HepG2 (cell line): ENCODE measurements around the gene OR2T8. TPM values are rescaled to one million over a fixed set of nuclear protein-coding genes. Genes with fewer than 3 reads are reported as not detected.

Experiments
- ELF1 ChIP-seq: sonication (generic); formaldehyde crosslinking; IDR thresholded peaks from 2 replicates; pipeline ENCODE4 v1.4.0; 2020; ENCODE audit warnings: missing genetic modification reagents
- KLF6 ChIP-seq: IDR thresholded peaks from 2 replicates; pipeline ENCODE4 v1.8.0; 2016; ENCODE audit warnings: missing biosample characterization, missing genetic modification reagents
- MAF1 ChIP-seq: sonication (generic); formaldehyde crosslinking; IDR thresholded peaks from 2 replicates; pipeline ENCODE4 v1.5.0; 2020; ENCODE audit warnings: missing genetic modification reagents, borderline replicate concordance
- RFXANK ChIP-seq: IDR thresholded peaks from 2 replicates; pipeline ENCODE4 v1.6.1; 2016
- RXRB ChIP-seq: IDR thresholded peaks from 2 replicates; pipeline ENCODE4 v1.6.1; 2016; ENCODE audit warnings: borderline replicate concordance, missing genetic modification reagents, missing compliant biosample characterization
- ZFP82 ChIP-seq: sonication (generic); formaldehyde crosslinking; IDR thresholded peaks from 2 replicates; pipeline ENCODE4 v1.5.1; 2020; ENCODE audit warnings: mild to moderate bottlenecking, missing genetic modification reagents, borderline replicate concordance
- ZNF546 ChIP-seq: sonication (generic); formaldehyde crosslinking; conservative IDR thresholded peaks from 2 replicates; pipeline ENCODE4 v1.8.1; 2023; ENCODE audit warnings: mild to moderate bottlenecking, missing genetic modification reagents
- ZNF7 ChIP-seq: IDR thresholded peaks from 2 replicates; pipeline ENCODE4 v1.6.1; 2016; ENCODE audit warnings: missing biosample characterization, missing genetic modification reagents
- ZNF775 ChIP-seq: sonication (generic); formaldehyde crosslinking; IDR thresholded peaks from 2 replicates; pipeline ENCODE4 v1.4.0; 2020; ENCODE audit warnings: missing genetic modification reagents, mild to moderate bottlenecking, moderate library complexity, borderline replicate concordance
- polyA plus RNA-seq, 8 experiments: library from polyadenylated mRNA; depleted of rRNA in 3 of 8; stranded (reverse) in 7 of 8; unstranded in 1 of 8; fragments of >200 nt; fragmentation: Illumina TruSeq in 4 of 8; extraction: Trizol in 4 of 8; gene quantifications; 2 replicates each; pipeline versions ENCODE4 v1.2.1 to v1.2.3, GENCODE V29; 2011 to 2016; ENCODE audit warnings: low read depth in 4 of 8, missing spikeins in 1 of 8, mixed read lengths in 1 of 8; ENCODE audit not compliant: insufficient read depth in 1 of 8
- total RNA-seq, 5 experiments: library from RNA; depleted of rRNA; stranded (reverse); fragments of >200 nt; fragmentation: Illumina TruSeq; extraction: Trizol; gene quantifications; 2 replicates each; pipeline ENCODE4 v1.2.3, GENCODE V29; 2016; ENCODE audit warnings: low read depth in 1 of 5
- TF ChIP-seq, protein P1 (sequence below): sonication (generic); formaldehyde crosslinking; IDR thresholded peaks from 2 replicates; pipeline ENCODE4 v1.5.1; 2020; ENCODE audit warnings: mild to moderate bottlenecking, missing genetic modification reagents, borderline replicate concordance
- TF ChIP-seq, protein P2 (sequence below): sonication (generic); formaldehyde crosslinking; IDR thresholded peaks from 2 replicates; pipeline ENCODE4 v1.4.0; 2020; ENCODE audit warnings: mild to moderate bottlenecking, missing genetic modification reagents
- TF ChIP-seq, protein P3 (sequence below): sonication (generic); formaldehyde crosslinking; conservative IDR thresholded peaks from 2 replicates; pipeline ENCODE4 v1.5.0; 2020; ENCODE audit warnings: missing genetic modification reagents
- TF ChIP-seq, protein P4 (sequence below): sonication (generic); formaldehyde crosslinking; IDR thresholded peaks from 2 replicates; pipeline ENCODE4 v1.4.0; 2020; ENCODE audit warnings: missing genetic modification reagents

The OR2T8 gene
- total and polyA plus RNA-seq, 2 of the 13 experiments (the other 11 are each of a cell fraction or from before 2014, with no cell fraction given) = not detected

DNA sequence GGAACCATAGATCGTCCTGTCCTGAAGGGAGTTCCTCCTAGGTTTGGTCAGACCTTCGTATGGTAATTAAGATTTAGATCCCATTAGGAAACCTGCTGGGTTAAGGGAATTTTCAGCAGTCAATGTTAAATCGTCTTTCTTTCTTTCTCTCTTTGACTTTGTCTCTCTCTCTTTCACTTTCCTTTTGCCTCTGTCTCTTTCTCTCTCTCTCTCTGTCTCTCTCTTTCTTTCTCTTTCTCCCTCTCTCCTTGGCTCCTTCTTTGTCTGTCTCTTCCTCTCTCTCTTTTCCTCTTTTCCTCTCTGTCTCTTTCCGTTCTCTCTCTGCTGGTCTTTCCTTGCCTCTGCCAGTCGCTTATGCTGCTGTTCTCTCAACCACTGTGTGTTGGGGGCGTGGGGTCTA is 15.9 kb upstream of the OR2T8 start (continued):
- TF ChIP-seq, protein P1, sequence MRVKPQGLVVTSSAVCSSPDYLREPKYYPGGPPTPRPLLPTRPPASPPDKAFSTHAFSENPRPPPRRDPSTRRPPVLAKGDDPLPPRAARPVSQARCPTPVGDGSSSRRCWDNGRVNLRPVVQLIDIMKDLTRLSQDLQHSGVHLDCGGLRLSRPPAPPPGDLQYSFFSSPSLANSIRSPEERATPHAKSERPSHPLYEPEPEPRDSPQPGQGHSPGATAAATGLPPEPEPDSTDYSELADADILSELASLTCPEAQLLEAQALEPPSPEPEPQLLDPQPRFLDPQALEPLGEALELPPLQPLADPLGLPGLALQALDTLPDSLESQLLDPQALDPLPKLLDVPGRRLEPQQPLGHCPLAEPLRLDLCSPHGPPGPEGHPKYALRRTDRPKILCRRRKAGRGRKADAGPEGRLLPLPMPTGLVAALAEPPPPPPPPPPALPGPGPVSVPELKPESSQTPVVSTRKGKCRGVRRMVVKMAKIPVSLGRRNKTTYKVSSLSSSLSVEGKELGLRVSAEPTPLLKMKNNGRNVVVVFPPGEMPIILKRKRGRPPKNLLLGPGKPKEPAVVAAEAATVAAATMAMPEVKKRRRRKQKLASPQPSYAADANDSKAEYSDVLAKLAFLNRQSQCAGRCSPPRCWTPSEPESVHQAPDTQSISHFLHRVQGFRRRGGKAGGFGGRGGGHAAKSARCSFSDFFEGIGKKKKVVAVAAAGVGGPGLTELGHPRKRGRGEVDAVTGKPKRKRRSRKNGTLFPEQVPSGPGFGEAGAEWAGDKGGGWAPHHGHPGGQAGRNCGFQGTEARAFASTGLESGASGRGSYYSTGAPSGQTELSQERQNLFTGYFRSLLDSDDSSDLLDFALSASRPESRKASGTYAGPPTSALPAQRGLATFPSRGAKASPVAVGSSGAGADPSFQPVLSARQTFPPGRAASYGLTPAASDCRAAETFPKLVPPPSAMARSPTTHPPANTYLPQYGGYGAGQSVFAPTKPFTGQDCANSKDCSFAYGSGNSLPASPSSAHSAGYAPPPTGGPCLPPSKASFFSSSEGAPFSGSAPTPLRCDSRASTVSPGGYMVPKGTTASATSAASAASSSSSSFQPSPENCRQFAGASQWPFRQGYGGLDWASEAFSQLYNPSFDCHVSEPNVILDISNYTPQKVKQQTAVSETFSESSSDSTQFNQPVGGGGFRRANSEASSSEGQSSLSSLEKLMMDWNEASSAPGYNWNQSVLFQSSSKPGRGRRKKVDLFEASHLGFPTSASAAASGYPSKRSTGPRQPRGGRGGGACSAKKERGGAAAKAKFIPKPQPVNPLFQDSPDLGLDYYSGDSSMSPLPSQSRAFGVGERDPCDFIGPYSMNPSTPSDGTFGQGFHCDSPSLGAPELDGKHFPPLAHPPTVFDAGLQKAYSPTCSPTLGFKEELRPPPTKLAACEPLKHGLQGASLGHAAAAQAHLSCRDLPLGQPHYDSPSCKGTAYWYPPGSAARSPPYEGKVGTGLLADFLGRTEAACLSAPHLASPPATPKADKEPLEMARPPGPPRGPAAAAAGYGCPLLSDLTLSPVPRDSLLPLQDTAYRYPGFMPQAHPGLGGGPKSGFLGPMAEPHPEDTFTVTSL (CRISPR knock-in tag) = no peak
- TF ChIP-seq, protein P2, sequence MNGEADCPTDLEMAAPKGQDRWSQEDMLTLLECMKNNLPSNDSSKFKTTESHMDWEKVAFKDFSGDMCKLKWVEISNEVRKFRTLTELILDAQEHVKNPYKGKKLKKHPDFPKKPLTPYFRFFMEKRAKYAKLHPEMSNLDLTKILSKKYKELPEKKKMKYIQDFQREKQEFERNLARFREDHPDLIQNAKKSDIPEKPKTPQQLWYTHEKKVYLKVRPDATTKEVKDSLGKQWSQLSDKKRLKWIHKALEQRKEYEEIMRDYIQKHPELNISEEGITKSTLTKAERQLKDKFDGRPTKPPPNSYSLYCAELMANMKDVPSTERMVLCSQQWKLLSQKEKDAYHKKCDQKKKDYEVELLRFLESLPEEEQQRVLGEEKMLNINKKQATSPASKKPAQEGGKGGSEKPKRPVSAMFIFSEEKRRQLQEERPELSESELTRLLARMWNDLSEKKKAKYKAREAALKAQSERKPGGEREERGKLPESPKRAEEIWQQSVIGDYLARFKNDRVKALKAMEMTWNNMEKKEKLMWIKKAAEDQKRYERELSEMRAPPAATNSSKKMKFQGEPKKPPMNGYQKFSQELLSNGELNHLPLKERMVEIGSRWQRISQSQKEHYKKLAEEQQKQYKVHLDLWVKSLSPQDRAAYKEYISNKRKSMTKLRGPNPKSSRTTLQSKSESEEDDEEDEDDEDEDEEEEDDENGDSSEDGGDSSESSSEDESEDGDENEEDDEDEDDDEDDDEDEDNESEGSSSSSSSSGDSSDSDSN (CRISPR knock-in tag) = no peak
- TF ChIP-seq, protein P3, sequence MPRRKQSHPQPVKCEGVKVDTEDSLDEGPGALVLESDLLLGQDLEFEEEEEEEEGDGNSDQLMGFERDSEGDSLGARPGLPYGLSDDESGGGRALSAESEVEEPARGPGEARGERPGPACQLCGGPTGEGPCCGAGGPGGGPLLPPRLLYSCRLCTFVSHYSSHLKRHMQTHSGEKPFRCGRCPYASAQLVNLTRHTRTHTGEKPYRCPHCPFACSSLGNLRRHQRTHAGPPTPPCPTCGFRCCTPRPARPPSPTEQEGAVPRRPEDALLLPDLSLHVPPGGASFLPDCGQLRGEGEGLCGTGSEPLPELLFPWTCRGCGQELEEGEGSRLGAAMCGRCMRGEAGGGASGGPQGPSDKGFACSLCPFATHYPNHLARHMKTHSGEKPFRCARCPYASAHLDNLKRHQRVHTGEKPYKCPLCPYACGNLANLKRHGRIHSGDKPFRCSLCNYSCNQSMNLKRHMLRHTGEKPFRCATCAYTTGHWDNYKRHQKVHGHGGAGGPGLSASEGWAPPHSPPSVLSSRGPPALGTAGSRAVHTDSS (CRISPR knock-in tag) = no peak
- TF ChIP-seq ZNF775 (CRISPR knock-in tag) = no peak
- no peak for TF ChIP-seq MAF1 (CRISPR knock-in tag)
- TF ChIP-seq, protein P4, sequence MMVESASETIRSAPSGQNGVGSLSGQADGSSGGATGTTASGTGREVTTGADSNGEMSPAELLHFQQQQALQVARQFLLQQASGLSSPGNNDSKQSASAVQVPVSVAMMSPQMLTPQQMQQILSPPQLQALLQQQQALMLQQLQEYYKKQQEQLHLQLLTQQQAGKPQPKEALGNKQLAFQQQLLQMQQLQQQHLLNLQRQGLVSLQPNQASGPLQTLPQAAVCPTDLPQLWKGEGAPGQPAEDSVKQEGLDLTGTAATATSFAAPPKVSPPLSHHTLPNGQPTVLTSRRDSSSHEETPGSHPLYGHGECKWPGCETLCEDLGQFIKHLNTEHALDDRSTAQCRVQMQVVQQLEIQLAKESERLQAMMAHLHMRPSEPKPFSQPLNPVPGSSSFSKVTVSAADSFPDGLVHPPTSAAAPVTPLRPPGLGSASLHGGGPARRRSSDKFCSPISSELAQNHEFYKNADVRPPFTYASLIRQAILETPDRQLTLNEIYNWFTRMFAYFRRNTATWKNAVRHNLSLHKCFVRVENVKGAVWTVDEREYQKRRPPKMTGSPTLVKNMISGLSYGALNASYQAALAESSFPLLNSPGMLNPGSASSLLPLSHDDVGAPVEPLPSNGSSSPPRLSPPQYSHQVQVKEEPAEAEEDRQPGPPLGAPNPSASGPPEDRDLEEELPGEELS (CRISPR knock-in tag) = no peak
- no peak for TF ChIP-seq ZNF546
- TF ChIP-seq ELF1 (CRISPR knock-in tag) = no peak
- TF ChIP-seq KLF6 (CRISPR knock-in tag) = no peak
- no peak for TF ChIP-seq RFXANK (CRISPR knock-in tag)
- TF ChIP-seq RXRB = no peak
- TF ChIP-seq ZNF7 (CRISPR knock-in tag) = no peak
- no peak for TF ChIP-seq ZFP82 (CRISPR knock-in tag)
